Neural cell (in vitro differentiated cells): ENCODE measurements around the gene HIF1AN. TPM values are rescaled to one million over a fixed set of nuclear protein-coding genes. Genes with fewer than 3 reads are reported as not detected.

ENCODE experiments used
- H2AFZ ChIP-seq: fragments of 200-600, 300-800 bp; sonication (generic), shearing (Covaris generic); 2 replicates; pipeline ENCODE4 v1.6.0; 2014; ENCODE audit warnings: low read depth, mild to moderate bottlenecking, antibody characterized with exemption, low read length, moderate library complexity
- H3F3A ChIP-seq: fragments of 200-600 bp; shearing (Covaris generic); 2 replicates; pipeline ENCODE4 v1.6.1; 2016; ENCODE audit warnings: mild to moderate bottlenecking, moderate library complexity, mixed read lengths, antibody characterized with exemption, low read length; ENCODE audit not compliant: insufficient read depth, poor library complexity, severe bottlenecking
- H3K27ac ChIP-seq: fragments of 200-600, 300-800 bp; sonication (generic), shearing (Covaris generic); 2 replicates; pipeline ENCODE4 v1.5.1; 2014; ENCODE audit warnings: mild to moderate bottlenecking, low read length, moderate library complexity
- H3K27me3 ChIP-seq: fragments of 300-800, 200-600 bp; sonication (generic), shearing (Covaris generic); 2 replicates; pipeline ENCODE4 v1.6.0; 2014; ENCODE audit warnings: mild to moderate bottlenecking, low read depth, low read length, moderate library complexity; ENCODE audit not compliant: insufficient read depth
- H3K36me3 ChIP-seq: fragments of 300-800, 200-600 bp; sonication (generic), shearing (Covaris generic); 2 replicates; pipeline ENCODE4 v1.5.1; 2014; ENCODE audit warnings: mild to moderate bottlenecking, antibody characterized with exemption, low read length, moderate library complexity; ENCODE audit not compliant: insufficient read depth
- H3K4me2 ChIP-seq: fragments of 300-800, 200-600 bp; sonication (generic), shearing (Covaris generic); 2 replicates; pipeline ENCODE4 v1.6.0; 2014; ENCODE audit warnings: mild to moderate bottlenecking, low read length
- H3K4me3 ChIP-seq: fragments of 300-800, 200-600 bp; sonication (generic), shearing (Covaris generic); 2 replicates; pipeline ENCODE4 v1.5.1; 2014; ENCODE audit warnings: mild to moderate bottlenecking, low read length, moderate library complexity
- H3K79me2 ChIP-seq: fragments of 200-600 bp; shearing (Covaris generic); replicated peaks from 2 replicates; pipeline ENCODE4 v1.6.0; 2014; ENCODE audit warnings: mild to moderate bottlenecking, low read length, moderate library complexity; ENCODE audit not compliant: insufficient read depth
- H3K9ac ChIP-seq: fragments of 300-800, 200-600 bp; sonication (generic), shearing (Covaris generic); 2 replicates; pipeline ENCODE4 v1.6.1; 2016; ENCODE audit warnings: mild to moderate bottlenecking, low read length, mixed read lengths
- H3K9me2 ChIP-seq: fragments of 200-600 bp; shearing (Covaris generic); 2 replicates; pipeline ENCODE4 v1.6.1; 2016; ENCODE audit warnings: mild to moderate bottlenecking, low read length, mixed read lengths; ENCODE audit not compliant: insufficient read depth
- H3K9me3 ChIP-seq: fragments of 200-600, 300-800 bp; sonication (generic), shearing (Covaris generic); 2 replicates; pipeline ENCODE4 v1.6.1; 2016; ENCODE audit warnings: mild to moderate bottlenecking, mixed run types, low read length, moderate library complexity, mixed read lengths
- H4K20me1 ChIP-seq: fragments of 200-600 bp; shearing (Covaris generic); 2 replicates; pipeline ENCODE4 v1.6.1; 2016; ENCODE audit warnings: mild to moderate bottlenecking, mixed run types; ENCODE audit not compliant: insufficient read depth
- CTCF ChIP-seq: fragments of 450-650 bp; IDR thresholded peaks from 2 replicates; pipeline ENCODE4 v1.5.1; 2014; ENCODE audit warnings: antibody characterized with exemption, mild to moderate bottlenecking, moderate library complexity; ENCODE audit not compliant: poor library complexity, severe bottlenecking
- EP300 ChIP-seq: fragments of 450-650 bp; conservative IDR thresholded peaks from 2 replicates; pipeline ENCODE4 v1.6.1; 2014; ENCODE audit warnings: antibody characterized with exemption, mild to moderate bottlenecking, moderate library complexity; ENCODE audit not compliant: poor library complexity, severe bottlenecking
- EZH2 ChIP-seq: fragments of 200-600, 300-800 bp; shearing (Covaris generic), sonication (generic); IDR thresholded peaks from 2 replicates; pipeline ENCODE4 v1.6.1; 2014; ENCODE audit warnings: antibody characterized with exemption, low read length, borderline replicate concordance, mild to moderate bottlenecking; ENCODE audit not compliant: insufficient read depth, poor library complexity, severe bottlenecking
- MXI1 ChIP-seq: fragments of 450-650 bp; conservative IDR thresholded peaks from 2 replicates; pipeline ENCODE4 v1.6.1; 2014; ENCODE audit warnings: antibody characterized with exemption, mild to moderate bottlenecking; ENCODE audit not compliant: poor library complexity, severe bottlenecking
- POLR2AphosphoS5 ChIP-seq: IDR thresholded peaks from 2 replicates; pipeline ENCODE4 v1.6.1; 2012
- RAD21 ChIP-seq: fragments of 450-650 bp; conservative IDR thresholded peaks from 2 replicates; pipeline ENCODE4 v1.6.1; 2014; ENCODE audit warnings: antibody characterized with exemption, mild to moderate bottlenecking, moderate library complexity
- SMC3 ChIP-seq: fragments of 450-650 bp; conservative IDR thresholded peaks from 2 replicates; pipeline ENCODE4 v1.6.1; 2014; ENCODE audit warnings: antibody characterized with exemption, mild to moderate bottlenecking, moderate library complexity; ENCODE audit not compliant: poor library complexity
- TAF1 ChIP-seq: IDR thresholded peaks from 2 replicates; pipeline ENCODE4 v1.6.1; 2012; ENCODE audit warnings: low read depth
- polyA plus RNA-seq: library from polyadenylated mRNA; depleted of rRNA; stranded (reverse); fragments of >200 nt; gene quantifications from 2 replicates; pipeline ENCODE4 v1.2.3, GENCODE V29; 2014
- TF ChIP-seq, protein P1 (sequence below): IDR thresholded peaks from 2 replicates; pipeline ENCODE4 v1.6.1; 2012; ENCODE audit warnings: borderline replicate concordance

HIF1AN gene
- polyA plus RNA-seq, 1 donor from 2014 or later = 16.1 TPM

GRCh38 chr10:100507357-100507732 is 28.4 kb upstream of the HIF1AN start:
- TF ChIP-seq EP300 = no peak
- TF ChIP-seq, protein P1, sequence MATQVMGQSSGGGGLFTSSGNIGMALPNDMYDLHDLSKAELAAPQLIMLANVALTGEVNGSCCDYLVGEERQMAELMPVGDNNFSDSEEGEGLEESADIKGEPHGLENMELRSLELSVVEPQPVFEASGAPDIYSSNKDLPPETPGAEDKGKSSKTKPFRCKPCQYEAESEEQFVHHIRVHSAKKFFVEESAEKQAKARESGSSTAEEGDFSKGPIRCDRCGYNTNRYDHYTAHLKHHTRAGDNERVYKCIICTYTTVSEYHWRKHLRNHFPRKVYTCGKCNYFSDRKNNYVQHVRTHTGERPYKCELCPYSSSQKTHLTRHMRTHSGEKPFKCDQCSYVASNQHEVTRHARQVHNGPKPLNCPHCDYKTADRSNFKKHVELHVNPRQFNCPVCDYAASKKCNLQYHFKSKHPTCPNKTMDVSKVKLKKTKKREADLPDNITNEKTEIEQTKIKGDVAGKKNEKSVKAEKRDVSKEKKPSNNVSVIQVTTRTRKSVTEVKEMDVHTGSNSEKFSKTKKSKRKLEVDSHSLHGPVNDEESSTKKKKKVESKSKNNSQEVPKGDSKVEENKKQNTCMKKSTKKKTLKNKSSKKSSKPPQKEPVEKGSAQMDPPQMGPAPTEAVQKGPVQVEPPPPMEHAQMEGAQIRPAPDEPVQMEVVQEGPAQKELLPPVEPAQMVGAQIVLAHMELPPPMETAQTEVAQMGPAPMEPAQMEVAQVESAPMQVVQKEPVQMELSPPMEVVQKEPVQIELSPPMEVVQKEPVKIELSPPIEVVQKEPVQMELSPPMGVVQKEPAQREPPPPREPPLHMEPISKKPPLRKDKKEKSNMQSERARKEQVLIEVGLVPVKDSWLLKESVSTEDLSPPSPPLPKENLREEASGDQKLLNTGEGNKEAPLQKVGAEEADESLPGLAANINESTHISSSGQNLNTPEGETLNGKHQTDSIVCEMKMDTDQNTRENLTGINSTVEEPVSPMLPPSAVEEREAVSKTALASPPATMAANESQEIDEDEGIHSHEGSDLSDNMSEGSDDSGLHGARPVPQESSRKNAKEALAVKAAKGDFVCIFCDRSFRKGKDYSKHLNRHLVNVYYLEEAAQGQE = no peak
- no peak for TF ChIP-seq CTCF
- TF ChIP-seq MXI1 = no peak
- no peak for TF ChIP-seq TAF1
- no peak for TF ChIP-seq EZH2
- no peak for TF ChIP-seq POLR2AphosphoS5
- no peak for TF ChIP-seq RAD21
- TF ChIP-seq SMC3 = no peak
- H3K9me2 ChIP-seq = no peaks in the 10 kb centered on the region
- no peak overlapping the region for H3K4me3 ChIP-seq
- H3K9ac ChIP-seq = no peak overlapping the region
- H3K9me3 ChIP-seq = no peaks in the 10 kb centered on the region
- H2AFZ ChIP-seq = no peak overlapping the region
- no peaks in the 10 kb centered on the region for H3K27me3 ChIP-seq
- no peak overlapping the region for H3K27ac ChIP-seq
- H3K36me3 ChIP-seq = peaks cover 6% of the 10 kb centered on the region
- H4K20me1 ChIP-seq = no peaks in the 10 kb centered on the region
- H3K4me2 ChIP-seq = no peak overlapping the region
- H3F3A ChIP-seq = no peaks in the 10 kb centered on the region
- no peaks in the 10 kb centered on the region for H3K79me2 ChIP-seq

- peaks cover 6% of the 10 kb centered on the region for H3K36me3 ChIP-seq
- TF ChIP-seq CTCF (no peak), TAF1 (no peak), POLR2AphosphoS5 (no peak), MXI1 (no peak), SMC3 (no peak), EZH2 (no peak)
- TF ChIP-seq, protein P1 = no peak
These were observed 27.5 kb upstream of the HIF1AN start for GRCh38 chr10:100508266-100508665.

More at GRCh38 chr10:100508266-100508665, 27.5 kb upstream of the HIF1AN start:
- no peak overlapping the region for H3K4me2 ChIP-seq
- H3K9me2 ChIP-seq = no peaks in the 10 kb centered on the region
- H3K79me2 ChIP-seq = no peaks in the 10 kb centered on the region
- H4K20me1 ChIP-seq = no peaks in the 10 kb centered on the region
- H3K9me3 ChIP-seq = no peaks in the 10 kb centered on the region
- no peak overlapping the region for H3K27ac ChIP-seq
- H3K4me3 ChIP-seq = no peak overlapping the region
- no peaks in the 10 kb centered on the region for H3F3A ChIP-seq
- no peak overlapping the region for H3K9ac ChIP-seq
- H3K27me3 ChIP-seq = no peaks in the 10 kb centered on the region
- no peak overlapping the region for H2AFZ ChIP-seq
